Measurements from ENCODE around the gene NEK7.
"Not testable (repeated sequence)": the region's sequence is repeated elsewhere in the genome, so short reads cannot be mapped to it uniquely, and the experiment has no call there.

Gene NEK7

GRCh38 chr1:198205016-198205684 is 48.4 kb downstream of the NEK7 start:
- DNase-seq (ENCODE audit: low read depth) = no peak

- DNase-seq (ENCODE audit: low read depth) = no peak
Measured at GRCh38 chr1:198206292-198206691, 49.5 kb downstream of the NEK7 start.

GRCh38 chr1:198211696-198212095 is 54.9 kb downstream of the NEK7 start:
- DNase-seq (ENCODE audit: low read depth) = no peak

- DNase-seq (ENCODE audit: low read depth) = no peak
Measured at GRCh38 chr1:198212126-198212525, 55.3 kb downstream of the NEK7 start.

GRCh38 chr1:198212675-198213074 is 55.9 kb downstream of the NEK7 start:
- DNase-seq (ENCODE audit: low read depth) = no peak

GRCh38 chr1:198214924-198215323 is 58.1 kb downstream of the NEK7 start:
- DNase-seq (ENCODE audit: low read depth) = no peak

DNA sequence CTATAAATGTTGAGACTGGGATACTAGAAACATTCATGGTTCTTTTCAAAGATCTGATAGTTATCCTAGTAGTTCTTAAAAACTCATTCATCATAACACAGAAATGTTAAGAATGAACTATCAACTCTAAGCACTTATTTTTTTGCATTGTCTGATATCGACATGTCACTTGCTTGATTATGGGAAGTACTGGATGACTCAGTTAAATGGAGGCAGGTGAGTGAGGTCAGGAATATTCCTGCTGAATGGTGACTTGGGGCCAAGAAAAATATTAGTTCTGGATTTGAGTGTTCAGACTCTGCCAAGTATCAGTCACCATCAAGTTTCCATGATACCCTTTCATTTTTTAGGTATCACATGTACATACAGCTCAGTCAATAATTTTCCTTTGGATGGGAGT is 63.6 kb downstream of the NEK7 start:
- DNase-seq (ENCODE audit: low read depth) = no peak

DNA sequence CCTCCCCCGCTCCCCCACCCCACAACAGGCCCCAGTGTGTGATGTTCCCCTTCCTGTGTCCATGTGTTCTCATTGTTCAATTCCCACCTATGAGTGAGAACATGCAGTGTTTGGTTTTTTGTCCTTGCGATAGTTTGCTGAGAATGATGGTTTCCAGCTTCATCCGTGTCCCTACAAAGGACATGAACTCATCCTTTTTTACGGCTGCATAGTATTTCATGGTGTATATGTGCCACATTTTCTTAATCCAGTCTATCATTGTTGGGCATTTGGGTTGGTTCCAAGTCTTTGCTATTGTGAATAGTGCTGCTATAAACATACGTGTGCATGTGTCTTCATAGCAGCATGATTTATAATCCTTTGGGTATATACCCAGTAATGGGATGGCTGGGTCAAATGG is 70.2 kb downstream of the NEK7 start:
- DNase-seq (ENCODE audit: low read depth) = not testable (repeated sequence)

- not testable (repeated sequence) for DNase-seq (ENCODE audit: low read depth)
Measured at GRCh38 chr1:198227454-198227853, 70.7 kb downstream of the NEK7 start.

- no peak for DNase-seq (ENCODE audit: low read depth)
Measured at GRCh38 chr1:198228925-198229324, 72.1 kb downstream of the NEK7 start.

GRCh38 chr1:198231779-198232178 is 75.0 kb downstream of the NEK7 start:
- no peak for DNase-seq (ENCODE audit: low read depth)

GRCh38 chr1:198232378-198232777 is 75.6 kb downstream of the NEK7 start:
- no peak for DNase-seq (ENCODE audit: low read depth)

- DNase-seq (ENCODE audit: low read depth) = no peak
Measured at GRCh38 chr1:198232940-198233675, 76.3 kb downstream of the NEK7 start.

GRCh38 chr1:198234520-198235251 is 77.9 kb downstream of the NEK7 start:
- DNase-seq (ENCODE audit: low read depth) = no peak

DNA sequence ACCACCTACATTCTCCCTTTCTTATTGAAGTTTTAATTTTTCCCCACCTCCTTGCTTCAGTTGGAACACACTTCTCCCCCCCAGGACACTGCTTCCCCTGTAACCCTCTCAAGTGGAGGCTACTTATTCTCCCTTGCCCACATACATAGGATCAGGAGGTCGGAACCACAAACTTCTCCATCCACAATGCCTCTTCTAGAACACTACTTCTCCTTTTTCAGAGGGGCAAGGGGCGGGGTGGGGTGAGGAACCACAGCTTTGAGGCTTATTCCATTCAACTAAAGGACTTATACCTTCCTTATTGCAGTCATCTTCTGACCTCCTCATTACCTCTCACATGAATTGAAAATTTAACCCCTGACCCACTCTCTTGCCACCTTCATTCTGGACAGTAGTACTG is 81.3 kb downstream of the NEK7 start:
- no peak for DNase-seq (ENCODE audit: low read depth)

- no peak for DNase-seq (ENCODE audit: low read depth)
Measured at GRCh38 chr1:198241553-198241952, 84.8 kb downstream of the NEK7 start.

GRCh38 chr1:198244772-198245171 is 88.0 kb downstream of the NEK7 start:
- DNase-seq (ENCODE audit: low read depth) = no peak

GRCh38 chr1:198245379-198245778 is 88.6 kb downstream of the NEK7 start:
- no peak for DNase-seq (ENCODE audit: low read depth)

GRCh38 chr1:198246337-198246736 is 89.5 kb downstream of the NEK7 start:
- DNase-seq (ENCODE audit: low read depth) = no peak

GRCh38 chr1:198253259-198253658 is 96.5 kb downstream of the NEK7 start:
- no peak for DNase-seq (ENCODE audit: low read depth)

- no peak for DNase-seq (ENCODE audit: low read depth)
Measured at GRCh38 chr1:198253668-198254067, 96.9 kb downstream of the NEK7 start.

- DNase-seq (ENCODE audit: low read depth) = no peak
Measured at GRCh38 chr1:198254521-198254920, 97.7 kb downstream of the NEK7 start.

DNA sequence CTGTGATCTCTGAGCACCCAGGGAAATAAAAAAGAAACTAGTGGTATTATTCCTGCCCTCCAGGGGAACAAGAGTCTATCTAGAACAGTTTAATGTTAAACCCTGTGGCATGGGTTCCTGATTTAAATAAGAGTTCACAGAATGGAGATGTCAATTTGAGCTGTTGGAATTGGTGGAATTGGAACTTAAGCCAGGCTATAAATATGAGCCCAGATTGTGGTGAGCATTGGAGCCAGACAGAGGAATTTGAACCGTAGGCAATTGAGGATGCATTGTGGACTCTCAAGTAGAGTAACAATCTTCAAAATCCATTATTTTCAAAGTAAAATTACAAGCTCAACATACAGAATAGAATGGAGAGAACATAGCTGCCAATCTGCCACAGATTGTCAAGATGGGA is 98.2 kb downstream of the NEK7 start:
- DNase-seq (ENCODE audit: low read depth) = no peak
